Measurements from ENCODE around the gene LRIG1. TPM values are rescaled to one million over a fixed set of nuclear protein-coding genes. Genes with fewer than 3 reads are reported as not detected.

LRIG1 gene
- total and polyA plus RNA-seq, 2 of the 8 experiments (the other 6 are each of a cell fraction or from before 2014, with no cell fraction given), result 78.1 to 88.7 TPM

DNA sequence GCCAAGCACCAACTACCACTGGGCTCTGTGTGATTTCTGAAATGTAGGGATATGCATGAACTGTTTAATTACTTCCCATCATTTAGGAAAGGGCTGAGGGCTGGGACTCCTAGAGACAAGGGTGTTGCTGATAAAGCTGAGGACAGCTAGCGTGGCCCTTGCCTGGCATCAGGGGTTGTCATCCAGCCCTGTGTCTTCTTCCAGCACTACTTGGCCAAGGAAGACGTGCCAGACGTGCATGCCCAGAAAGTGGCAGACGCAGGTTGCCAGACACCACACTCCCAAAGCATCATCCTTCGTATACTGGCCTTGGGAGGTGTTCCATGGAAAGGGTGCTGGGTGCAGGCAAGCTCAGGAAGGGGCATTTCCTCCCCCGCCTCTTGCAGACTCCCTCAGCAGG is 64.8 kb downstream of the LRIG1 start:
- no peak overlapping the region for H3K9ac ChIP-seq (replicated peaks in 1 of 4; ENCODE audit: extremely low read depth in 1 of 4, low read depth in 3 of 4, low read length in 3 of 4)
- no peak overlapping the region for H2AFZ ChIP-seq (ENCODE audit: low read length)
- H2BK12ac ChIP-seq (ENCODE audit: low read depth, low read length), result no peak overlapping the region; the same call in 1 of the 2 replicates
- H3K36me3 ChIP-seq (ENCODE audit: control insufficient read depth in 2 of 4, insufficient read depth in 4 of 4, low read length in 3 of 4), result peaks cover 0 to 9% (median 3%) of the 10 kb centered on the region in 4 experiments; a peak in 4 of 8 replicates
- H3K4me1 ChIP-seq (replicated peaks in 1 of 4; ENCODE audit: control insufficient read depth in 3 of 4, insufficient read depth in 4 of 4, low read length in 3 of 4), result peaks cover 17 to 39% (median 28%) of the 10 kb centered on the region in 4 experiments
- ChIA-PET POLR2A (ENCODE audit: partially characterized antibody) (interaction anchor here (0.8 kb wide), 1 partner anchor 29 kb away, joined by 3 read pairs; no protein-coding TSS in a partner anchor), CTCF (ENCODE audit: partially characterized antibody) (no interaction called here)
- H2BK15ac ChIP-seq (ENCODE audit: low read length), result no peak overlapping the region
- H3K79me1 ChIP-seq (ENCODE audit: low read depth, low read length), result peaks cover 36% of the 10 kb centered on the region
- peaks cover 11 to 100% of the 10 kb centered on the region in 2 experiments for H3K79me2 ChIP-seq (ENCODE audit: control insufficient read depth in 1 of 2, insufficient read depth in 2 of 2, low read length in 2 of 2)
- no peak overlapping the region for H3K14ac ChIP-seq (ENCODE audit: insufficient read length)
- H3K18ac ChIP-seq (ENCODE audit: extremely low read depth, low read length), result 0 out of 2 replicates have a peak overlapping the region, but pooled peaks have one; percentile 1
- H4K8ac ChIP-seq (ENCODE audit: extremely low read depth, insufficient read depth, low read length), result no peak overlapping the region
- H3K4me3 ChIP-seq (ENCODE audit: extremely low read depth in 1 of 4, insufficient read depth in 2 of 4, low read depth in 3 of 4, low read length in 4 of 4), result no peak overlapping the region
- no peaks in the 10 kb centered on the region for H3K9me3 ChIP-seq (ENCODE audit: insufficient read depth in 2 of 2, low read depth in 1 of 2, low read length in 1 of 2)
- H2BK120ac ChIP-seq (replicated peaks; ENCODE audit: low read depth, low read length), result no peak overlapping the region
- H4K5ac ChIP-seq (ENCODE audit: insufficient read length, low read depth, low read length), result no peak overlapping the region
- DNase-seq (ENCODE audit: low read depth in 1 of 2, low spot score in 2 of 2), result no peak
- H3K23ac ChIP-seq (ENCODE audit: insufficient read length), result no peak overlapping the region
- 86% methylated on average over 6 of the region's 6 CpGs; no CpG with 5 or more reads in 1 of the 2 experiments for WGBS, 2 experiments (ENCODE audit: extremely low coverage in 1 of 2, insufficient coverage in 1 of 2, insufficient read length in 1 of 2, insufficient replicate concordance in 2 of 2, low coverage in 1 of 2, low lambda C conversion rate in 2 of 2, missing lambda C conversion rate in 1 of 2)
- H3K56ac ChIP-seq (replicated peaks; ENCODE audit: insufficient read length, low read depth, low read length), result no peak overlapping the region
- H2BK20ac ChIP-seq (ENCODE audit: low read length), result no peak overlapping the region
- no peak overlapping the region for H3K4ac ChIP-seq (replicated peaks; ENCODE audit: insufficient read length, low read depth, low read length)
- no peak for FAIRE-seq
- TF ChIP-seq POLR2AphosphoS5 (IDR thresholded peaks at IDR 0.05; ENCODE audit: low read depth, low read length), result 0 out of 2 replicates have a peak, but pooled peaks have one; percentile 38
- no peak for TF ChIP-seq SIN3A (conservative IDR thresholded peaks at IDR 0.05 in 1 of 2, IDR thresholded peaks at IDR 0.05 in 1 of 2; ENCODE audit: low read depth in 1 of 2, low read length in 2 of 2)
- TF ChIP-seq POLR2A (IDR thresholded peaks at IDR 0.05; ENCODE audit: control extremely low read depth in 1 of 2, low read depth in 2 of 2, low read length in 2 of 2), result peak; percentile 5 to 17; a peak in 1 of 3 replicates
- H2BK5ac ChIP-seq (ENCODE audit: low read depth, low read length), result no peak overlapping the region
- H3K27me3 ChIP-seq (replicated peaks in 1 of 4; ENCODE audit: control insufficient read depth in 3 of 4, extremely low read depth in 1 of 4, insufficient read depth in 3 of 4, low read length in 3 of 4), result no peaks in the 10 kb centered on the region
- no peak overlapping the region for H2AK5ac ChIP-seq (ENCODE audit: low read depth, low read length)
- H4K20me1 ChIP-seq (replicated peaks in 1 of 2; ENCODE audit: control insufficient read depth in 1 of 2, insufficient read depth in 2 of 2, low read length in 2 of 2), result peaks cover 32 to 36% of the 10 kb centered on the region in 2 experiments
- no peak overlapping the region for H4K91ac ChIP-seq (replicated peaks; ENCODE audit: insufficient read length, low read length)
- H3K23me2 ChIP-seq (ENCODE audit: low read depth, low read length), result no peaks in the 10 kb centered on the region
- H3K27ac ChIP-seq (ENCODE audit: low read depth, low read length), result no peak overlapping the region
- no peak overlapping the region for H3K4me2 ChIP-seq (ENCODE audit: insufficient read depth in 1 of 2, low read depth in 2 of 2, low read length in 2 of 2)
